Activated CD4-positive, alpha-beta T cell treated with anti-CD3 and anti-CD28 coated beads, Interleukin-2, Interleukin-6, amounts not matched to agents 100 ng/mL and 50 ng/mL, durations not matched to agents 16 hours and 8 hours (primary cell): ENCODE results near the gene DDX51.
"Not testable (repeated sequence)": the region's sequence is repeated elsewhere in the genome, so short reads cannot be mapped to it uniquely, and the experiment has no call there.

Source experiments
- DNase-seq: peaks from one replicate; pipeline ENCODE4 v3.0.0-alpha.2; 2020

The DDX51 gene

DNA sequence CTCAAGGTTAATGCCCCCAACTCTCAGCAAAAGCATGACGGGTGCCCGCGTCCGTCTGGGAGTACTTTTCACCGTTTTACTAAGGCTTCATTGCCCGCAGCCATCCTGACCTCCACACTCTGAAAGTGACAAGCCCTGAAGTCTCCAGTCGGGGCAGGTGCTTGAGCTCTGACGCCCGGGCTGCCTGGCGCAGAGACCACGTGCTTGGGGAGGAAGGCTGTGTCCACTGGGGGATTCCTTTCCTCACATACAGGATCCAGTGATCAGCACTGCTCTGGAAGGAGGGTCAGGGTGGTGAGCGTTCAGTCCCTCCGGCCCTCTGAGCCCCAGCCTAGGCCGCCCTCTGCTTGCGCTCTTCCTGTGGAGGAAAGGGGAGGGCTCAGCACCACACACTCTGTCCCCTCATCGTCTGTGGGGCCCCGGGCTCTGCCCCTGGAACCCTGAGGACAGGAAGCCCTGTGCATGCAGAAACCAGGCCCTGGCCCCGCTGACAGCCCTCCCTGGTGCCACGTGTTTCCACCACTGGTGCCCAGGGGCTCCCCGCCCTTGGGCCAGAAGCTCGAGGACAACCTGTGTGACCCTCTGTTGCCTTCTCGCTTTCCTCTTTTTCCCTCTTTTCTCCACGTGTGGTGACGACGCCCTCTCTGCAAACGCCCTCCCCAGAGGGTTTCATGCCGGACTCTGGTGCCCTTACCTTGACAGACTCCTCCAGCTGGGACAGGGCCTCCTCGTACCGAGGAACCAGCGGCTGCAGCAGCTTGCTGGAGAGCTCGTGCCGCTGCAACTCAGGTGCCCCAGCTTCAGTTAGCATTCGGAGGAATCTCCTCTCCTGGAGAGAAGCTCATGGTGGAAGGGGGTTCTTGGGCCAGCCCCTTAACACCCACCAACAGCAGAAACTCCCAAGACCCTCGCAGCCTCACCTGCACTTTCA lies 4.9 kb downstream of the DDX51 start:
- no peak for DNase-seq

DNA sequence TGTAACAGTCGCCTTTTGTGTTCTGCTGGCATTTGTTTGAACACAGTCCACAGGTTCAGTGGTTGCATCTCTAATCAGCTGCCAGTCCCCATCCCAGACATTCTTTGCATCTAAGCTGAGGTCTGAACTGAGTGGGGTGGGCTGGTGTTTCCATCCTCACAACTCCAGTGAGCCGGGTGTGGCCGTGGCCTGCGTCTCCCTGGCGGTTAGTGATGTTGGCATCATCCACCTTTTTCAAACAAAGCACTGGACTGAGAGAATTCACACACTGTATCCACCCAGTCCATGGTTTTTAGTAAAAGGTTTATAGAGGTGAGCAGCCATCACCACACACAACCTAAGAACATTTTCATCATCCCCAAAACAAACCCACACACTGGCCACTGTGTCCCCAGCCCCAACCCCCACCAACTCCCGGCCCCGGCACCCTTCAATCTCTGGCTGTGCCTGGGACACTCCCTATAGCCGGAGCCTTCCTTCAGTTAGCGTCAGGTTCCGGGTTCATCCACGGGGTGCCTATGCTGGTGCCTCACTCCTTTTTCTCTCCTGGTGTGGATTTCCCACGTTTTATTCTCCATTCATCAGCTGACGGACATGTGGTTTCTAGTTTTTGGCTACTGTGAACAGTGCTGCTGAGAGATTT lies 6.5 kb downstream of the DDX51 start:
- no peak for DNase-seq

DNA sequence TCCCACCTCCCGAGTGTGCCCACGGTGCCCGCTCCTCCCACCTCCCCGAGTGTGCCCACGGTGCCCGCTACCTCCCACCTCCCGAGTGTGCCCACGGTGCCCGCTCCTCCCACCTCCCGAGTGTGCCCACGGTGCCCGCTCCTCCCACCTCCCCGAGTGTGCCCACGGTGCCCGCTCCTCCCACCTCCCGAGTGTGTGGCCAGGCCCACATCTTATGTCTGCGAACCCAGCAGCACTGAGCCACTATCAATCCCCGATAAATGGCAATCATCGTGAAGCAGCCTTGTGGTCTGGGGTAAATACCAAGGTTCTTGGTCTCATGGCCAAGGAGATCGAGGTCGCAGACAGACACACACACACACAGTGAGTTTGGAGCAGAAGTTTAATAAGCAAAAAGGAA lies 7.9 kb downstream of the DDX51 start:
- DNase-seq: not testable (repeated sequence)

DNA sequence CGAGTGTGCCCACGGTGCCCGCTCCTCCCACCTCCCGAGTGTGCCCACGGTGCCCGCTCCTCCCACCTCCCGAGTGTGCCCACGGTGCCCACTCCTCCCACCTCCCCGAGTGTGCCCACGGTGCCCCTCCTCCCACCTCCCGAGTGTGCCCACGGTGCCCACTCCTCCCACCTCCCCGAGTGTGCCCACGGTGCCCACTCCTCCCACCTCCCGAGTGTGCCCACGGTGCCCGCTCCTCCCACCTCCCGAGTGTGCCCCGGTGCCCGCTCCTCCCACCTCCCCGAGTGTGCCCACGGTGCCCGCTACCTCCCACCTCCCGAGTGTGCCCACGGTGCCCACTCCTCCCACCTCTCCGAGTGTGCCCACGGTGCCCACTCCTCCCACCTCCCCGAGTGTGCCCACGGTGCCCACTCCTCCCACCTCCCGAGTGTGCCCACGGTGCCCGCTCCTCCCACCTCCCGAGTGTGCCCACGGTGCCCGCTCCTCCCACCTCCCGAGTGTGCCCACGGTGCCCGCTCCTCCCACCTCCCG lies 9.4 kb downstream of the DDX51 start:
- DNase-seq: not testable (repeated sequence)

DNA sequence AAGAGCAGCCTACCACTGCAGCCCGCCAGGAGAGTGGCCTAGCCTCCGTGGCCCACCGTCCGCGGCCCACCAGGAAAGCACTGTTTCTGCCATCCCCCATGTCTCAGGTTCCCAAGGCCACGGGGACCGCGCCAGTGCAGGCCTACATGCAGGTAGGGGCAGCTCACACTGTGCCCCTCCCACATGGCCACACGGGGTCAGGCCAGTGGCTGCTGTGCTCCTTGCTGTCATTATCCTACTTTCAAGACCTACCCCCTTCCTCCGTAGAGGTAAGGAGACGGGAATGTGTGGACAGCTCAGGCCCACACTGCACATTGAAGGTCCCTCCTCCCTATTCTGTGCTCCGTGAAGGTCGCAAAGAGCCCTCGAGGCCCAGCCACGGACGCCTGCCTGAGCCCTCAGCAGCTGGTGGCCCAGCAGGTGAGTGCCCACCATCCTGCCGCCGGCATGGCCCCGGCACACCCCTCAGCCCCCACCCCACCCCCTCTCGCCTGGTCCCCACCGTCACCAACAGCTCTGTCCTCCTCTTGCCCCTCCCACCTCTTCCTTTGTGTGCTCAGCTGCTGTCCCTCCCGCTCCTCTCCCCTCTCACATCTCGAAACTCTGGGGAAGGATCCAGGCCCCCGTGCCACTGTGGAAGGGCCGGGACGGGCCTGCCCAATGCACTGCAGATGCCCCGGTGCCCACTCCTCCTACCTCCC lies 10.0 kb downstream of the DDX51 start:
- no peak for DNase-seq

DNA sequence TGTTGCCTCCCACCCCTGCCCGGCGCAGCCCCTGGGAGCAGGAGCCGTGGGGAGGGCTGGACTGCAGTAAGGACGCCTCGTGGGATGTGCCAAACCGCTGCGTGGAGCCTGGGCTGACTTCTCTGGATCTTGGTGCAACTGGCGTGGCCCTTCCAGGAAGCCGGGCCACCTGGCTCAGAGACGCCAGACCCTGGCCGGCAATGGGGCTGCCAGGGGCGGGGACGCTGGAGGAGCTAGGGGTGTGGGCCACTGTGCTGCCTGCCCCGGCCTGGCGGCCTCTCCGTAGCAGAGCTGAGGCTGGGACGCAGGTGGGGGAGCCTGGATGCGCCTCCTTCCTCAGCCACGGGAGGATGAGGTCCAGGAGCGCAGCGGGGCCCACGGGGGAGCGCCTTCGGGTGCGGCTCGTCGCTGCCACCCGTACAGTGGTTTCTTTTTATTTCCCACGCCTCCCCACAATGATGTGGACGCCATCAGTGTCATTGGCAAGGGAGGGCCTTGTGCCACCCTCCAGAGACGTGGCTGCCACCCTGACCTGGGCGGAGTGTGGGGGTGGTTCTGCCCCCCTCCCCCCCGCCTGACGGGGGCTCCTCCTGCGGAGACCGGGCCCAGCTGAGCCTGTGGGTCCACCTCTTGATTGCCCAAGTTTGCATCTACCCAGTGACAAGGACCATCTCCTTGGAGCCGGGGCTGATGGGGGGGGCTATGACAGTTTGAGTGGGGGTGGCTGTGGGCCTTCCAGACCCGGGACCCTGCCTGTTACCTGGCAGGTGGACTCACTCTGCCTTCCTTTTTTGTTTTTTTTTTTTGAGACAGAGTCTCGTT lies 11.3 kb downstream of the DDX51 start:
- DNase-seq: no peak

DNA sequence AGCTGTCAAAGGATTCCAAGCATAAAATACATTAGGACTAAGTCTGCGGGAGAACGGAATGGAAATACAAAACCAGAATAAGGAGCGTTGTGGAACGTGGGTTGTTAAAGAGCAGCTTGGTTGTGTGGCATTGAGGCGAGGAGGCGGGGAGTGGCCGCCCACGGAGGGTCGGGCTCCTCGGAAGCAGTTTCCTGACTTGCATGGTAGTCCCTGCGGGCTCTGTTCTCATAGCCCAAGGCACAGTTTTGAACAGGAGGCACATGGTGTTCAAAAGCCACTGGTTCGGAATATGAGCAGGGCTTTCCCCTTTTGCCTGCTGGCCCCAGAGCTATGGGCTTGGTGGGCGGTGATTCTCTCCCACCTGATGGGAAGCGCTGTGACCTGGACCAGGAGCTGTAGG lies 12.2 kb downstream of the DDX51 start:
- no peak for DNase-seq

DNA sequence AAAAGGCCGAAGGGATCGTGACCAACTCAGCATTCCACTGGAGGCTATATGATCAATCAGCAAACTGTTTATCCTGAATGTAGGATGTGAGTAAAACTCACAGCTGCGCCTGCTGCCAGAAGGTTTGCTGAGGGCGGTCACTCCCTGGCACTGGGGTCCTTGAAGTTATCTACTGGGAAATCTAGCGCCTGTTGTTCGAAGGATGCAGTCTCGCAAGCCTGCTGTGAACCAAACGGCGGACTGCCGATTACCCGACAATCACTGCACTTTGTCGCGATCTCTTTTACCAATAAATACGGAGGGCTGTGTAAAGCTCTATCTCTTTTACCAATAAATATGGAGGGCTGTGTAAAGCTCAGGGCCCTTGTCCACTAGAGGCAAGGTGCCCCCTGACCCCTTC lies 12.9 kb downstream of the DDX51 start:
- DNase-seq: no peak

DNA sequence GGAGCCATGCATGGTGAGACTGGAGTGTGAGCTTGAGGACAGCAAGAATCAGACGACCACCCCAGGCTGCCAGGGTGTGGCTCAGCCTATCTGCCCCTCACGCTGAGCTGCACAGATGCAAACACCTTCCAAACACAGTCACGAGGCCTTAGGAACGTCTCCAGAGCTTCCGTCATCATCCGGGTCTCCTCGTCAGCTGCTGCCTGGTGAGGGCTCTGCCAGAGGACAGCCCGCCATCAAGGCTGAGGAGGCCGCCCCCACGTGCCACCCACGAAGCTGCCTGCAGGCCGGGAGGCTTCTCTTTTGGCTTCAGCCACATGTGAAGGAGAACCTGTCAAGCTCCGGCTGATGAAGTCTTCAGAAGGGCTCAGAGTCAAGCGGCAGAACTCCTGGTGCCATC lies 13.4 kb downstream of the DDX51 start:
- no peak for DNase-seq

DNA sequence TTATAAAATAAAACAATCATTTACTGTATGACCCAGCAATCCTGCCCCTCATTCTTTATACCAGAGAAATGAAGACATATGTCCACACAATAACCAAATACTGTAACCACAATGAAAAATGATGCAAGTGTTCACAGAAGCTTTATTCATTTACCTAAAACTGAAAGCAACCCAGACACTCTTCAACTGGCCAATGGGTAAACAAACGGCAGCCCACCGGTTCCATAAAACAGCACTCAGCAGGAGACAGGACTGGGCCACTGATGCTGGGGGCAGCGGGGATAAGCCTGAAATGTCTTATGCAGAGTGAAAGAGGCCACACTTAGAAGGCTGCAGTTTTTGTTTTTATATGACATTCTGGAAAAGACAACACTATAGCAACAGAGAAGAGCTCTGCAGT lies 15.1 kb downstream of the DDX51 start:
- no peak for DNase-seq

DNA sequence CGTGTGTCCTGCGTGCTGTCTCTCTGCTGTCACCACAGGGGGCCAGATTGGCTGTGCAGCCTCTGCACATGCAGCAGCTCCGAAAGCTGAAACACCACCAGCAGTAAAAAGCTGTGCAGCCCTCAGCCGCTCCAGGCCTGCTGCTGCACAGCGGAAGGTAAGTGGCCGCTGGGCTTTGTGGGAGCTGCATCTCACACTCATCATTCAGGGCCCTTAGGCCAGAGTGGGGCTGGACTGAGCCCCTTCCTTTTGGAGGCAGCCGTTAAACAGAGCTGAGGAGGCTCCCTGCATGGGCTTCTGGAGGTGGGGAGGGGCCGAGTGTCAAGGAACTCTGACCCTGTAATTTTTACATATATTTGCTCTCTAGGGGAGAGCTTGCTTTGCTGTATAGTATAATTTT lies 17.1 kb downstream of the DDX51 start:
- DNase-seq: no peak

DNA sequence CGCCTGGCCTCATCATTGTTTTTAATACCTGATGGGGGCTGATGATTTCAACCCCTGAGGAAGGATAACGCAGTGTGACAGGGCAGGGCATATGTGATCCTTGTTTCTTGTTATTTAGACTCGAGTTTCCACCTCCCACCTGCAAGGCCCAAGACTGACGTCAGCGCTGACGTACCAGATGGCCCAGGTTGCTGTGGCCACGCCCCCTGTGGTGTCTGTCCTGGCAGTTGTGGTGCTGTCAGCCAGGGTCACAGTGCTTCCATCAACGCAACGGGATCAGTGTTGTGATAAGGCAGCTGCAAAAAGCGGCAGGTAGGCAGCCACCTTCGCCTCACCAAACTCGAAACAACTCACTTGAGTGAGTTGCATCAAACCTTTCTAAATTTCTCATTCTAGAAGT lies 18.4 kb downstream of the DDX51 start:
- DNase-seq: no peak

DNA sequence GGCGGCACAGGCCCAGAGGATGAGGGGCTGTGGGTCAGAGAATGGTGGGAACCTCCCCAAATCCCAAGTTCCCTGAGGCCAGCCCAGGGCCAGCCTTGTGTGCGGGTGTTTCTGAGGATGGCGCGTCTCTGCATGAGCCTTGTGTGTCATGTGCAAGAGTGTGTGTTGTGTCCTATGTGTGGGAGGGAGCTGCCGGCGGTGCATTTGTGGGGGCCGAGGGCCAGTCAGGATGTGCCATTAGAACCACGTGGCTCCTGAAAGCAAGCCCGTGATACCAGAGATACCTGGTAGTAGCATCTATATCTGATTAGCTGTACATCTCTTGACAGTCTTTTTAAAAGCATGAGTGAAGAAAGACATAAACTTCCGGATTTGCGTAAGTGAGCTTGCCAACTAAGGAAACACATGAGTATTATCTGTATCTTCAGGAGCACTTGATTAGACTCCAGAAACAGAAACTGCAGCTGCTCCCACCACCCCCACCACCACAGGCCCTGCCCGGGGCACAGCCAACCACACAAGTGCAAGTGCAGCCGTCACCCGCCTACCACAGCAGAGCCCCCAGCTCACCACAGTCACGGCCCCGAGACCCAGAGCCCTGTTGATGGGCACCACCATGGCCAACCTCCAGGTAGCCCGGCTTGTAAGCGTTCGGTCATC lies 19.2 kb downstream of the DDX51 start:
- no peak for DNase-seq

DNA sequence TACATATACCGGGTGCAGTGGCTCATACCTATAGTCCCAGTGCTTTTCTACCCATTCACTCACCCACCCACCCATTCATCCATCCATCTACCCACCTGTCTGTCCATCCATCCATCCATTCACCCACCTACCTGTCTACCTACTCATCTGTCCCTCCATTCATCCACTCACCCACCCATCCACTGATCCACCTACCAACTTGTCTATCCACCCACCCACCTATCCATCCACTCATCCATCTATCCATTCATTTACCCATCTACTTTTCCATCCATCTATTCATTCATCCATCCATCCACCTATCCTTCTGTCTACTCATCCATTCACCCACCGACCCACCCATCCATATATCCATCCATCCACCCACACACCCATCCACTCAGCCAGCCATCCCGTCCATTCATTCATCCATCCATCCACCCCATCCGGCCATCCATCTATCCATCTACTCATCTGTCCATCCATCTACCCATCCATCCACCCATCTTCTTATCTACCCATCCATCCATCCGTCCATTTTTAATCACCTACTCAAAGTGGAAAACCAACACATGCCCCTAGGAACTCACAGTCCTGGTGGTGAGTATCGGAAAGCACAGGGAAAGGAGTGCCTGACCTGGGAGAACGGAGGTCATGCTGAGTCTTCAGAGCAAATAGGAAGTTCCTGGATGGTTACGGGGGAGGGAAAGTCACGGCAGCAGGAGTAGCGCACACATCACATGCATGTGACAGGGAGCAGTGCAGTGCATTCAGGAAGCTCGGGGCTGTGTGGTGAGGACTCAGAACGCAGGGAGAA lies 20.0 kb downstream of the DDX51 start:
- no peak for DNase-seq

DNA sequence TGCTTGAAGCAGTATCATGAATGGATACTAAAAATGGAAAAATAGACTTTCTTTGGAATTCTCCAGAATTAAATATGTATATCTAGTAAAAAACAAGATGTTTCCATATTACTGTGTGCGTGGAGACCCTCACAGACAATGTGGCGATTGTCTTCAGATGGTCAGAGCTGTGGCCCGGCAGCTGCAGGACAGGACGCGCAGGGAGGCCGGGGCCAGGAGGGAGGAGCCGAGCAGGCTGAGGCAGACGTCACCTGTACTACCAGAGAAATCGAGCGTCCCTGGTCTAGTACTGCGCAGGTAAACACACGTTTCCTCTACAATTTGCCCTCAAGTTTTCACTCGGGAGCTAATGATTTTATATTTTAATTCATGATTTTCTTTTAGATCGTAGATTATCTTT lies 22.8 kb downstream of the DDX51 start:
- no peak for DNase-seq

DNA sequence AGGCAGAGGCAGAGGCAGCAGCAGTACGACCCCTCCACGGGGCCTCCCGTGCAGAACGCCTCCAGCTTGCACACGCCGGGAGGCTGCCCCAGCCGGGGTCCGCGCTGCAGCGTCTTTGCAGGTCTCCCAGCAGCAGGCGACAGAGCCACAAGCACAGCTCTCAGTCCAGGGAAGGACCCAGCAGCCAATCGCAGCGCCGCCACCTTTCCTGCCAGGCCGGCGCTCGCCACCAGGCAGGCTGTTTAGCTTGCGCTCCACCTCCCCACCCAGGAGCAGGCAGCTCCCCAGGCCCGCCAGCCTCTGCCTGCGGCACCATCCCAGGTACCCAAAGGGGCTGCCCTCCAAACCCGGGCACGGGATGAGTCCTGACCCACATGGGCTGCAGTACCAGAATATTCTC lies 25.2 kb downstream of the DDX51 start:
- no peak for DNase-seq

DNA sequence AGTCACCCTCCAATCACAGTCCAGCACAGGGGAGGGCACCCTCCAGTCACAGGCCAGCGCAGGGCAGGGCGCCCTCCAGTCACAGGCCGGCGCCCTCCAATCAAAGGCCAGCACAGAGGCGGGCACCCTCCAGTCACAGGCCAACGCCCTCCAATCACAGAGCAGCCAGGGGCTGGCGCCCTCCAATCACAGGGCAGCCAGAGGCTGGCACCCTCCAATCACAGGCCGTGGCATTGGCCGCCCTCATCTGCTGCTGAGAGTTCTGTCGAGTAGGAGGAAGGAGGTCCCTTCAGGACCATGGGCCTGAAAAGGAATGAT lies 26.6 kb downstream of the DDX51 start:
- peak; percentile 19 for DNase-seq

DNA sequence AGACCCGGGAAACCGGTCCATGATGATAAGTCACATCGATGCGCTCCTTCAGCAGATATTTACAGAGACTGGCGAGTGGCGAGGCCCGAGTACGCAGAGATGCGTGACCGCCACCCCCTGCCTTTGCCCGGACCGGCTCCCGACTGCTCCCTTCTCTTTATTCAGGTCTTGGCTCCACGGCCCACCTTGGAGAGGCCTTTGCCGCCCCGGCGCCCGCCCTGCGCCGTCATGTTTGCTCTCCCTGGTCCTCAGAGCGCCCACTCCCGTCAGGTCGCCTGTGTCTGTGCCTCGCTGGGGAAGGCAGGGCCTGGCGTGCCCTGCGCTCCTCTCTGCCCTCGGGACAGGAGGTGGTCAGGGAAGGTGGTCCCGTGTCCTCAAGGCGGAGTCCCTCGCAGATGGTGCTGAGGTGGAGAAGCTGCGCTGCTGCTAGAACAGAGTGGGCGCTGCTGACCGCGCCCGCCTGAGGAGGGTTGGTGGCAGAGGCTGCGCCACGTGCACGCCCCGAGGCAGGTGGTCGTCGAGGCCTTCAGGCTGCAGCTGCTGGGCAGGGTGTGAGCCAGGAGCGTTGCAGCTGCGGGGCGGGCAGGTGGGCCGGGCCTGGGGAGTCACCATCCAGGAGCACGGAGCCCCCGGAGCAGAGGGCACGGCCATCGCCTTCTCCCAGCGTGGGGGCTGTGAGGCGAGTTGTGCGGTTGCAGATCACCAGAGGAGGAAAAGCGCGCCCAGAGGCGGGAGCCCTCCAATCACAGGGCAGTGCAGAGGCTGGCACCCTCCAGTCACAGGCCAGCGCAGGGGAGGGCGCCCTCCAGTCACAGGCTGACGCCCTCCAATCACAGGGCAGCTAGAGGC lies 27.2 kb downstream of the DDX51 start:
- DNase-seq: no peak

DNA sequence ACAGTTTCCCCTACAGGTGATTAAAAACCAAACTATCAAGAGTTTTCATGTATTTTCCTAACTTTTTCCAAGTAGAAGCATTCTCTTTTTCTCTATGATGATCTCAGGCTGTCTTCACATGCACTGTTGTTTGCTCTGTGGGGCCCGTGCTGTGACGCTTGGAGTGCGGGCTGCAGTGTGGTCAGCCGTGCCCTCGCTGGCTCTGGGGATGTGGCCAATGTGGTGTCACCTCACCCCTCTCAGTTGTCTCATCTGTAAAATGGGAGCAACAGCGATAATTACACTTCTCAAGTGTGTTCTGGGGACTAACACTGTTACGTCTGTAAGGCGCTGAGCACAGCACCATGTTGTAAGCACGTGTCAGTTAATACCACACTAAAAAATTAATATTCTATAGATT lies 28.6 kb downstream of the DDX51 start:
- no peak for DNase-seq

DNA sequence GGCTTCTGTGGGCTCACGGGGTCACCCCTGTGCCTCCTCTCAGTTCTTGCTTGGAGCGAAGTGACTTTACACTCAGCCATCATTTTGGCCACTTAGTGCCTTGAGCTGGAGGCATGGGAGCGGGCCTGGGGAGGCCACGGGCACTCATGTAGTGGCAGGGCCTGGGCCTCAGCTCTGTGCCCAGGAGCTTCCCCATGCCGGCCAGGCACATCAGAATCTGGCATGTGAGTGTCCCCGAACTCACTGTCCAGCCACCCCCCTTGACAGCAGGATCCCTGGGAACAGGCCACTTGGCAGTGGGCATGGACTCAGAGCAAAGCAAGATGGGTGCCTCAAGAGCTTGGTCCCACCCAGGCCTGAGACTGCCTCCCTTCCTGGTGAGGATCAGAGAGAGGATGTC lies 29.5 kb downstream of the DDX51 start:
- DNase-seq: no peak
